C4-2B (cell line): Measurements from ENCODE around the gene CTNNA2.

ENCODE experiments used
- ZFX ChIP-seq: fragments of 450-650 bp; IDR thresholded peaks from 2 replicates; pipeline ENCODE4 v1.6.1; 2017
- TF ChIP-seq, protein P1 (sequence below): fragments of 450-650 bp; conservative IDR thresholded peaks from 2 replicates; pipeline ENCODE4 v1.5.1; 2017; ENCODE audit warnings: mild to moderate bottlenecking

DNA sequence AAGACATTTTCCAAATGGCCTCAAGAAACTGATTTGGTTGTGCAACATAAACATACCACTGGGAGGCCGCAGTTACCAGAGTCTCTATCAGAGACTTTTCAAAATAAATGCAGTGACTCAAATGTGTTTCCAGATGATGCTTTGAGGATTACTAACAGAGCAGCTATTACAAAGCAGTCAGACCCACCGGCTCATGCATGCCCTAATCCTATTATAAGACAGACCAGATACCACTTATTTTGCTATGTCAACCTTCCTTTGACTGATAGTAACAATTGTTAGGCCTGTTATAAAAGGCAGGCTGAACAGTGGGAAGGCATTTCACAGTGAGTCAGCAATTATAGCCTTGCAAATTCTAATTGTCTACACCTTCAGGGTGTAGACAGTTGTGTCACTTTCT is 574.0 kb downstream of the CTNNA2 start:
- TF ChIP-seq, protein P1, sequence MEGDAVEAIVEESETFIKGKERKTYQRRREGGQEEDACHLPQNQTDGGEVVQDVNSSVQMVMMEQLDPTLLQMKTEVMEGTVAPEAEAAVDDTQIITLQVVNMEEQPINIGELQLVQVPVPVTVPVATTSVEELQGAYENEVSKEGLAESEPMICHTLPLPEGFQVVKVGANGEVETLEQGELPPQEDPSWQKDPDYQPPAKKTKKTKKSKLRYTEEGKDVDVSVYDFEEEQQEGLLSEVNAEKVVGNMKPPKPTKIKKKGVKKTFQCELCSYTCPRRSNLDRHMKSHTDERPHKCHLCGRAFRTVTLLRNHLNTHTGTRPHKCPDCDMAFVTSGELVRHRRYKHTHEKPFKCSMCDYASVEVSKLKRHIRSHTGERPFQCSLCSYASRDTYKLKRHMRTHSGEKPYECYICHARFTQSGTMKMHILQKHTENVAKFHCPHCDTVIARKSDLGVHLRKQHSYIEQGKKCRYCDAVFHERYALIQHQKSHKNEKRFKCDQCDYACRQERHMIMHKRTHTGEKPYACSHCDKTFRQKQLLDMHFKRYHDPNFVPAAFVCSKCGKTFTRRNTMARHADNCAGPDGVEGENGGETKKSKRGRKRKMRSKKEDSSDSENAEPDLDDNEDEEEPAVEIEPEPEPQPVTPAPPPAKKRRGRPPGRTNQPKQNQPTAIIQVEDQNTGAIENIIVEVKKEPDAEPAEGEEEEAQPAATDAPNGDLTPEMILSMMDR, result no peak
- no peak for TF ChIP-seq ZFX
